ENCODE measurements around the gene B4GALT6.

B4GALT6 gene

GRCh38 chr18:31664101-31664500 is 20.3 kb downstream of the B4GALT6 start:
- Histone ChIP-seq H3K9me2 (replicated peaks; ENCODE audit: control insufficient read depth, low read length) (no peaks in the 10 kb centered on the region), H3K4me3 (ENCODE audit: low read length) (no peak overlapping the region), H3K79me2 (ENCODE audit: control insufficient read depth, low read length) (no peaks in the 10 kb centered on the region; the same call in 1 of the 2 replicates), H4K20me1 (ENCODE audit: control insufficient read depth, insufficient read depth, low read depth, low read length) (no peaks in the 10 kb centered on the region), H3K4me2 (ENCODE audit: low read length) (no peak overlapping the region), H3K27me3 (ENCODE audit: control insufficient read depth, low read length) (no peaks in the 10 kb centered on the region), H3K27ac (ENCODE audit: low read depth, low read length) (no peak overlapping the region), H3K9me3 (ENCODE audit: control insufficient read depth, insufficient read depth, low read length) (no peaks in the 10 kb centered on the region), H3K4me1 (ENCODE audit: control insufficient read depth, low read length) (peaks cover 8% of the 10 kb centered on the region), H3K36me3 (ENCODE audit: control insufficient read depth, low read length) (0 out of 2 replicates have a peak, but pooled peaks cover 3% of the 10 kb centered on the region), H3F3A (ENCODE audit: control insufficient read depth, insufficient read depth) (peaks cover under 1% of the 10 kb centered on the region; the same call in 1 of the 2 replicates)
- no peak for TF ChIP-seq CTCF (IDR thresholded peaks at IDR 0.05; ENCODE audit: low read depth, low read length, poor library complexity, severe bottlenecking)
- no peak for TF ChIP-seq EZH2phosphoT487 (IDR thresholded peaks at IDR 0.05; ENCODE audit: borderline replicate concordance, low read length)

- Histone ChIP-seq H3K9me3 (ENCODE audit: control insufficient read depth, insufficient read depth, low read length) (no peaks in the 10 kb centered on the region), H3K4me3 (ENCODE audit: low read length) (no peak overlapping the region), H3K36me3 (ENCODE audit: control insufficient read depth, low read length) (0 out of 2 replicates have a peak, but pooled peaks cover 3% of the 10 kb centered on the region), H3K4me1 (ENCODE audit: control insufficient read depth, low read length) (peaks cover 28% of the 10 kb centered on the region), H3K9me2 (replicated peaks; ENCODE audit: control insufficient read depth, low read length) (no peaks in the 10 kb centered on the region), H3K79me2 (ENCODE audit: control insufficient read depth, low read length) (no peaks in the 10 kb centered on the region; the same call in 1 of the 2 replicates), H4K20me1 (ENCODE audit: control insufficient read depth, insufficient read depth, low read depth, low read length) (no peaks in the 10 kb centered on the region), H3K27me3 (ENCODE audit: control insufficient read depth, low read length) (no peaks in the 10 kb centered on the region), H3F3A (ENCODE audit: control insufficient read depth, insufficient read depth) (peaks cover 2% of the 10 kb centered on the region; the same call in 1 of the 2 replicates), H3K27ac (ENCODE audit: low read depth, low read length) (no peak overlapping the region), H3K4me2 (ENCODE audit: low read length) (no peak overlapping the region)
- TF ChIP-seq CTCF (IDR thresholded peaks at IDR 0.05; ENCODE audit: low read depth, low read length, poor library complexity, severe bottlenecking) (no peak), EZH2phosphoT487 (IDR thresholded peaks at IDR 0.05; ENCODE audit: borderline replicate concordance, low read length) (no peak)
These were observed 22.4 kb downstream of the B4GALT6 start for GRCh38 chr18:31661965-31662364.

GRCh38 chr18:31660763-31661162 is 23.6 kb downstream of the B4GALT6 start:
- Histone ChIP-seq H3K36me3 (ENCODE audit: control insufficient read depth, low read length) (0 out of 2 replicates have a peak, but pooled peaks cover 3% of the 10 kb centered on the region), H3F3A (ENCODE audit: control insufficient read depth, insufficient read depth) (peaks cover 2% of the 10 kb centered on the region; the same call in 1 of the 2 replicates), H3K27me3 (ENCODE audit: control insufficient read depth, low read length) (no peaks in the 10 kb centered on the region), H4K20me1 (ENCODE audit: control insufficient read depth, insufficient read depth, low read depth, low read length) (no peaks in the 10 kb centered on the region), H3K9me3 (ENCODE audit: control insufficient read depth, insufficient read depth, low read length) (no peaks in the 10 kb centered on the region), H3K4me2 (ENCODE audit: low read length) (no peak overlapping the region), H3K4me1 (ENCODE audit: control insufficient read depth, low read length) (peaks cover 28% of the 10 kb centered on the region), H3K9me2 (replicated peaks; ENCODE audit: control insufficient read depth, low read length) (no peaks in the 10 kb centered on the region), H3K79me2 (ENCODE audit: control insufficient read depth, low read length) (no peaks in the 10 kb centered on the region), H3K27ac (ENCODE audit: low read depth, low read length) (no peak overlapping the region), H3K4me3 (ENCODE audit: low read length) (no peak overlapping the region)
- TF ChIP-seq CTCF (IDR thresholded peaks at IDR 0.05; ENCODE audit: low read depth, low read length, poor library complexity, severe bottlenecking), result no peak
- TF ChIP-seq EZH2phosphoT487 (IDR thresholded peaks at IDR 0.05; ENCODE audit: borderline replicate concordance, low read length), result no peak
